HG03432 (cell line): Measurements from ENCODE around the gene FOXJ2.
"Not testable (repeated sequence)": the region's sequence is repeated elsewhere in the genome, so short reads cannot be mapped to it uniquely, and the experiment has no call there.

Experiments
- ATAC-seq: cut with Tn5 transposase; IDR thresholded peaks from one replicate; pipeline ENCODE4 v1.9.1; 2021; ENCODE audit warnings: mild to moderate bottlenecking, moderate library complexity; ENCODE audit not compliant: unreplicated experiment

The FOXJ2 gene

GRCh38 chr12:8032242-8033152 lies at the start of gene FOXJ2:
FOXJ2 (plus strand) TSS chr12:8032716; CDS start chr12:8039833, 7,117 bp downstream.
- peak; percentile 77 for ATAC-seq

DNA sequence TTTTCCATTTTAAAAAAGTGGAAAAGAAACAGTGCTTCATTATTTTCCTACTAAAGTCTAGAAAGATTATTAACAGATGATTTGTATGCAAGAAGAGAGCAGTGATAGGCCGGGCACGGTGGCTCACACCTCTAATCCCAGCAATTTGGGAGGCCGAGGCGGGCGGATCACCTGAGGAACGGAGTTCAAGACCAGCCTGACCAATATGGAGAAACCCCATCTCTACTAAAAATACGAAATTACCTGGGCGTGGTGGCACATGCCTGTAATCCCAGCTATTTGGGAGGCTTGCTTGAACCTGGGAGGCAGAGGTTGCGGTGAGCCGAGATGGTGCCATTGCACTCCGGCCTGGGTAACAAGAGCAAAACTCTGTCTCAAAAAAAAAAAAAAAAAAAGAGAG lies 49.5 kb upstream of the FOXJ2 start:
- ATAC-seq: not testable (repeated sequence)

- not testable (repeated sequence) for ATAC-seq
Measured at GRCh38 chr12:7983460-7983859, 49.1 kb upstream of the FOXJ2 start.

DNA sequence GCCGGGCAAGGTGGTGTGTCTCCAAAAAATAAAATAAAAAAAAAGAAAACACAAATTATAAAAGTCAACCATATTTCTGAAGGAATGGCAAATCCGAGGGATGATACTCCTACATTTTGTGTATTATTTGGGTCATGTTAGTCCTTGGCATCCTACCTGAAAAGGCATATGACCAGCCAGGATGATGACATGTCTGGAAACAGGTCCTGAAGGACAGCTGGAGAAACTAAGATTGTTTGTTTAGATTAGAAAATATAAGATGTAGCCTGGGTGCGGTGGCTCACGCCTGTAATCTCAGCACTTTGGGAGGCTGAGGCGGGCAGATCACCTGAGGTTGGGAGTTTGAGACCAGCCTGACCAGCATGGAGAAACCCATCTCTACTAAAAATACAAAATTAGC lies 47.6 kb upstream of the FOXJ2 start:
- no peak for ATAC-seq

GRCh38 chr12:7985802-7986418 lies 46.6 kb upstream of the FOXJ2 start:
- ATAC-seq: no peak

- peak; percentile 79 for ATAC-seq
Measured at GRCh38 chr12:7989827-7990491, 42.6 kb upstream of the FOXJ2 start.

- ATAC-seq: no peak
Measured at GRCh38 chr12:7991535-7991934, 41.0 kb upstream of the FOXJ2 start.

- no peak for ATAC-seq
Measured at GRCh38 chr12:7994731-7995205, 37.7 kb upstream of the FOXJ2 start.

- peak; percentile 96 for ATAC-seq
Measured at GRCh38 chr12:7995266-7995963, 37.1 kb upstream of the FOXJ2 start.

GRCh38 chr12:8000827-8001226 lies 31.7 kb upstream of the FOXJ2 start:
- not testable (repeated sequence) for ATAC-seq

DNA sequence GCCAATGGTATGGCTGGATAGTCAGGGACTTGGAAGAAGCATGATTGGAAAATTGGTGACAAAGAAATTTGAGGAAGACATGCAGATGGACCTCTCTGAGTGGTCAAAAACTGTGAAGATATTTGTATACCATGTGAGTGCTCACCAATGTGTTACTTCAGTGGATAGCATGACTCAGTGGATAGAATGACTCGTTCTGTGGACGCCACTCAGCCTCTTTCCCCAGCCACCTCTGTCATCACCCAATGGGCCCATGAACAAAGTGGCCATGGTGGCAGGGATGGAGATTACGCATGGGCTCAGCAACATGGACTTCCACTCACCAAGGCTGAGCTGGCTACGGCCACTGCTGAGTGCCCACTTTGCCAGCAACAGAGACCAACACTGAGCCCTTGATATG lies 31.0 kb upstream of the FOXJ2 start:
- not testable (repeated sequence) for ATAC-seq

- not testable (repeated sequence) for ATAC-seq
Measured at GRCh38 chr12:8004897-8005296, 27.6 kb upstream of the FOXJ2 start.

DNA sequence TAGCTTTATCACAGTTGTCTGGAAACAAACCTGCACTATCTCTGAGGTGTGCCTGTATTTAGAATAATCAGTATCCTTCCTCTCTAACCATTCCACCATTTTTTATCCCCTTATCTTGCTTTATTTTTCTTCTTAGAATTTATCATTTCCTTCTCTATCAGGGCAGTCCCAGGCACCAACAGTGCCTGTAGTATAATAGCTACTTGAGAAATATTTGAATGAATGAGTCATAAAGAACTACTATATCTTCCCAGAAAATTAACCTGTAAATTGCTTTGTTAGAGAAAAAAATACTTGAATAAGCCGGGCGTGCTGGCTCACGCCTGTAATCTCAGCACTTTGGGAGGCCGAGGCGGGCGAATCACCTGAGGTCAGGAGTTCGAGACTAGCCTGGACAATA lies 21.2 kb upstream of the FOXJ2 start:
- ATAC-seq: no peak

DNA sequence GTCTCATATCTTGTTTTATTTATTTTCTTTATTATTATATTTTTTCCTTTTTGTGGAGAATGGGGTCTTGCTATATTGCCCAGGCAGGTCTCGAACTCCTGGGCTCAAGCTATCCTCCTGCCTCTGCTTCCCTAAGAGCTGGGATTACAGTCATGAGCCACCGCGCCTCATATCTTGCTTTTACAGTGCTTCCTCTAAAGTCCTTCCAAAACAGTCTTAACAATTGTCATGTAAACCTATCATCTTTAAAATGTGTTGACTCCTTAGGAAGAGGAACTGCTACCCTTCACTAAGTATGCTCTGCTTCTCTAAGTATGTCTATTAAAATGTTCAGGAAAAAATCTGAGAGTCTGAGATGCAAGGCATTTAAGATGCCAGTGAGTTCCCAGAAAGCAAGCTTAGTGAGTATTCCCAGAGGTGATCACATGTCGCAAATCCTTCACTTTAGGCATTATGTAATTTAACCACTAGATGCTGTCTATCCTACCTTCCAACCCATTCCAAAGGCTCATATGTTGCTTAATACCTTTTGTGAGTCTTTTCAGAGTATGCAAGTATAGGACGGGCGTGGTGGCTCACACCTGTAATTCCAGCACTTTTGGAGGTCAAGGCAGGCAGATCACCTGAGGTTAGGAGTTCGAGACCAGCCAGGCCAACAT lies 19.7 kb upstream of the FOXJ2 start:
- ATAC-seq: no peak

DNA sequence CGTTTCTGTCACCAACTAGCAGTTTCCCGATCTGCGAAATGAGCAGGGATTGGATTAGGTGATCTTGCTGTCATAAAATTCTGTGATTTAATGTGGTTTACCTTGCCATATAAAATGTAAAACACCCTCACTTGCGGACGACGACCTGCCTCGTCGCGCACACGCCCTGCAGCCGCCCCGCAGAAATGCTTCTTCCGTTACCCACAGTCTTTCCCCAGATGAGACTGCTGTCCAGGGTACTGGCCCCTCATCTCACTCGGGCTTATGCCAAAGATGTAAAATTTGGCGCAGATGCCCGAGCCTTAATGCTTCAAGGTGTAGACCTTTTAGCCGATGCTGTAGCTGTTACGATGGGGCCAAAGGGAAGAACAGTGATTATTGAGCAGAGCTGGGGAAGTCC lies 17.7 kb upstream of the FOXJ2 start:
- ATAC-seq: no peak

DNA sequence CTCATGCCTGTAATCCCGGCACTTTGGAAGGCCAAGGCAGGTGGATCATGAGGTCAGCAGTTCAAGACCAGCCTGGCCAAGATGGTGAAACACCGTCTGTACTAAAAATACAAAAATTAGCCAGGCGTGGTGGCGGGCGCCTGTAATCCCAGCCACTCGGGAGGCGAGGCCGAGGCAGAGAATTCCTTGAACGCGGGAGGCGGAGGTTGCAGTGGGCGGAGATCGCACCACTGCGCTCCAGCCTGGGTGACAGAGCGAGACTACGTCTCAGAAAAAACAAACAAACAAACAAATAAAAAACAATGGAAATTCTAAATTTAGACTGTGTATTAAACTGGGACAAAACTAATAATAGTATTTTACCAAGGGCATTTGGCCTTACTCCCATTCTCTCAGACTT lies 14.3 kb upstream of the FOXJ2 start:
- not testable (repeated sequence) for ATAC-seq

- ATAC-seq: no peak
Measured at GRCh38 chr12:8018666-8019581, 13.6 kb upstream of the FOXJ2 start.

GRCh38 chr12:8026291-8026900 lies 6.1 kb upstream of the FOXJ2 start:
- peak; percentile 96 for ATAC-seq

- no peak for ATAC-seq
Measured at GRCh38 chr12:8027856-8028255, 4.7 kb upstream of the FOXJ2 start.
